PFSK-1 (cell line): ENCODE results near the gene SYN1.

Experiments
- FOXP2 ChIP-seq: optimal IDR thresholded peaks from 2 replicates; pipeline ENCODE3; 2011; ENCODE audit warnings: borderline replicate concordance, control low read depth, inconsistent platforms; ENCODE audit not compliant: insufficient read depth; ENCODE audit errors: extremely low read length, extremely low read depth
- POLR2AphosphoS5 ChIP-seq: IDR thresholded peaks from 2 replicates; pipeline ENCODE4 v1.6.1; 2012; ENCODE audit warnings: low read depth, mild to moderate bottlenecking, control low read depth, low read length, moderate library complexity
- REST ChIP-seq, 2 experiments: IDR thresholded peaks; 2 replicates each; pipeline versions ENCODE4 v1.6.1 to v1.8.0; 2011 to 2012; ENCODE audit warnings: low read depth in 2 of 2, low read length in 2 of 2, control low read depth in 1 of 2, inconsistent platforms in 1 of 2, mild to moderate bottlenecking in 1 of 2, moderate library complexity in 1 of 2; ENCODE audit not compliant: insufficient read depth in 1 of 2
- SIN3A ChIP-seq: IDR thresholded peaks from 2 replicates; pipeline ENCODE4 v1.6.1; 2012; ENCODE audit warnings: mild to moderate bottlenecking, low read length, moderate library complexity, borderline replicate concordance; ENCODE audit not compliant: insufficient read depth
- TAF1 ChIP-seq: IDR thresholded peaks from 2 replicates; pipeline ENCODE4 v1.6.1; 2012; ENCODE audit warnings: low read length, control low read depth, borderline replicate concordance; ENCODE audit not compliant: insufficient read depth

The SYN1 gene

GRCh38 chrX:47621851-47622250 is 2.2 kb upstream of the SYN1 start:
- TF ChIP-seq REST (IDR thresholded peaks at IDR 0.05; ENCODE audit: insufficient read depth in 1 of 2, low read depth in 2 of 2, low read length in 2 of 2) (no peak), TAF1 (no peak)

- TF ChIP-seq FOXP2, result no peak
- no peak for TF ChIP-seq SIN3A
- no peak for TF ChIP-seq REST (IDR thresholded peaks at IDR 0.05; ENCODE audit: insufficient read depth in 1 of 2, low read depth in 2 of 2, low read length in 2 of 2)
- TF ChIP-seq TAF1, result no peak
- TF ChIP-seq POLR2AphosphoS5, result no peak
Observed at GRCh38 chrX:47620303-47620685, 637 bp upstream of the SYN1 start.

- no peak for TF ChIP-seq FOXP2
- TF ChIP-seq SIN3A, result no peak
- TF ChIP-seq REST (IDR thresholded peaks at IDR 0.05; ENCODE audit: insufficient read depth in 1 of 2, low read depth in 2 of 2, low read length in 2 of 2), result no peak
- no peak for TF ChIP-seq POLR2AphosphoS5
- TF ChIP-seq TAF1, result no peak
Observed at GRCh38 chrX:47618923-47619485, 653 bp downstream of the SYN1 start.

- no peak for TF ChIP-seq SIN3A
- TF ChIP-seq TAF1, result no peak
- no peak for TF ChIP-seq REST (IDR thresholded peaks at IDR 0.05; ENCODE audit: insufficient read depth in 1 of 2, low read depth in 2 of 2, low read length in 2 of 2)
- no peak for TF ChIP-seq POLR2AphosphoS5
- no peak for TF ChIP-seq FOXP2
Observed at GRCh38 chrX:47614618-47615017, 5.0 kb downstream of the SYN1 start.

GRCh38 chrX:47613082-47613481 is 6.6 kb downstream of the SYN1 start:
- TF ChIP-seq POLR2AphosphoS5 (no peak), TAF1 (no peak), SIN3A (no peak), FOXP2 (no peak), REST (IDR thresholded peaks at IDR 0.05; ENCODE audit: insufficient read depth in 1 of 2, low read depth in 2 of 2, low read length in 2 of 2) (no peak)
